K562 (cell line): ENCODE data around the gene CFAP53. TPM values are rescaled to one million over a fixed set of nuclear protein-coding genes. Genes with fewer than 3 reads are reported as not detected.

Experiments
- ATAC-seq: fragments of 200-7000 bp; cut with Tn5 transposase; 3 replicates; pipeline ENCODE4 v1.9.1; 2020; ENCODE audit warnings: moderate library complexity
- Bru-seq: library from RNA; stranded (reverse); fragments of 400-500 nt; gene quantifications from one replicate; lab custom pipeline; 2021; lab: Mats Ljungman, UMichigan
- BruChase-seq, 2 experiments: library from RNA; stranded (reverse); fragments of 400-500 nt; gene quantifications; one replicate each; lab custom pipeline; 2021; lab: Mats Ljungman, UMichigan
- BruUV-seq: library from RNA; stranded (reverse); fragments of 400-500 nt; replicated peaks from 2 replicates; lab custom pipeline; 2021; lab: Mats Ljungman, UMichigan
- CTCF ChIA-PET: fragments of 300-600 bp; formaldehyde crosslinking; extraction: SDS; loops from one replicate; lab custom pipeline; 2021; ENCODE audit warnings: low intra/inter-chr PET ratio; lab: Yijun Ruan, JAX
- POLR2A ChIA-PET: fragments of 300-600, 350-650 bp; sonication (Branson Sonifier 250); formaldehyde crosslinking; extraction: SDS; loops from one replicate; lab custom pipeline; 2021; ENCODE audit warnings: antibody characterized with exemption, inconsistent platforms; lab: Yijun Ruan, JAX
- DNase-seq, 4 experiments: peaks; one replicate each; pipeline versions ENCODE4 v3.0.0 to v3.0.0-alpha.2; 2011 to 2018; ENCODE audit warnings: low spot score in 3 of 4, mixed read lengths in 3 of 4; ENCODE audit errors: extremely low read depth in 1 of 4
- FAIRE-seq: peaks from 2 replicates; lab custom pipeline; 2011; peaks lifted over from hg19 to GRCh38; lab: Jason Lieb, UNC
- H2AFZ ChIP-seq: 2 replicates; pipeline ENCODE4 v1.6.0; 2011; ENCODE audit warnings: low read depth, low read length, control low read depth, inconsistent platforms
- H3K27ac ChIP-seq: fragments of 200-600 bp; 3 replicates; pipeline ENCODE4 v1.8.0; 2011; ENCODE audit warnings: low read depth, mild to moderate bottlenecking, control low read depth, inconsistent platforms, low read length, moderate library complexity, mixed read lengths; ENCODE audit errors: extremely low read depth
- H3K27me3 ChIP-seq, 2 experiments: fragments of 300-600 bp in 1 of 2; 2 replicates in 1 of 2; 3 replicates in 1 of 2; pipeline versions ENCODE4 v1.6.0 to v1.8.0; 2011; ENCODE audit warnings: inconsistent platforms in 2 of 2, low read length in 2 of 2, mild to moderate bottlenecking in 1 of 2, mixed read lengths in 1 of 2, moderate library complexity in 1 of 2; ENCODE audit not compliant: control insufficient read depth in 2 of 2, insufficient read depth in 2 of 2
- H3K36me3 ChIP-seq: fragments of 300-600 bp; 3 replicates; pipeline ENCODE4 v1.8.0; 2011; ENCODE audit warnings: mild to moderate bottlenecking, low read length, inconsistent platforms; ENCODE audit not compliant: control insufficient read depth, insufficient read depth
- H3K4me1 ChIP-seq, 2 experiments: fragments of 200-600 bp in 1 of 2; replicated peaks in 1 of 2; 2 replicates in 1 of 2; 3 replicates in 1 of 2; pipeline versions ENCODE4 v1.5.1 to v1.8.0; 2011; ENCODE audit warnings: inconsistent platforms in 2 of 2, low read length in 2 of 2, mild to moderate bottlenecking in 1 of 2, mixed read lengths in 1 of 2, moderate library complexity in 1 of 2; ENCODE audit not compliant: control insufficient read depth in 2 of 2, insufficient read depth in 2 of 2
- H3K4me2 ChIP-seq: 2 replicates; pipeline ENCODE4 v1.6.1; 2011; ENCODE audit warnings: low read length, control low read depth, inconsistent platforms, mixed read lengths; ENCODE audit not compliant: insufficient read depth
- H3K4me3 ChIP-seq: fragments of 200-600 bp; sonication (generic), shearing (Covaris generic); 2 replicates; pipeline ENCODE4 v1.5.1; 2016; ENCODE audit warnings: control low read depth, inconsistent platforms
- H3K79me2 ChIP-seq: fragments of 200-600 bp; 3 replicates; pipeline ENCODE4 v1.8.0; 2011; ENCODE audit warnings: low read length, inconsistent platforms; ENCODE audit not compliant: control insufficient read depth, insufficient read depth
- H3K9ac ChIP-seq, 2 experiments: 2 replicates each; pipeline versions ENCODE4 v1.6.0 to v1.6.1; 2011; ENCODE audit warnings: low read depth in 2 of 2, low read length in 2 of 2, control low read depth in 1 of 2, inconsistent platforms in 1 of 2, mild to moderate bottlenecking in 1 of 2, mixed read lengths in 1 of 2; ENCODE audit not compliant: insufficient read depth in 1 of 2
- H3K9me1 ChIP-seq: one replicate; pipeline ENCODE4 v1.6.0; 2011; ENCODE audit warnings: inconsistent platforms, mild to moderate bottlenecking, low read length, moderate library complexity; ENCODE audit not compliant: control insufficient read depth, insufficient read depth
- H3K9me3 ChIP-seq: replicated peaks from 2 replicates; pipeline ENCODE4 v1.5.1; 2011; ENCODE audit warnings: low read depth, low read length, inconsistent platforms; ENCODE audit not compliant: control insufficient read depth, insufficient read depth
- H4K20me1 ChIP-seq: replicated peaks from 2 replicates; pipeline ENCODE4 v1.6.1; 2011; ENCODE audit warnings: low read length, inconsistent platforms, mixed read lengths; ENCODE audit not compliant: control insufficient read depth, insufficient read depth
- ATF7 ChIP-seq: fragments of 450-650 bp; IDR thresholded peaks from 2 replicates; pipeline ENCODE4 v1.7.1; 2014; ENCODE audit warnings: mild to moderate bottlenecking, moderate library complexity
- CHD4 ChIP-seq: fragments of 200-600 bp; sonication (generic); IDR thresholded peaks from 3 replicates; pipeline ENCODE4 v1.6.1; 2012; ENCODE audit warnings: low read depth, mild to moderate bottlenecking, mixed read lengths, low read length, inconsistent platforms; ENCODE audit not compliant: insufficient read depth, insufficient replicate concordance, poor library complexity, severe bottlenecking
- MED1 ChIP-seq: sonication (generic); formaldehyde crosslinking; IDR thresholded peaks from 2 replicates; pipeline ENCODE4 v1.8.1; 2023; ENCODE audit warnings: missing genetic modification reagents, borderline replicate concordance
- MYBL2 ChIP-seq, 2 experiments: fragments of 450-650 bp in 1 of 2; sonication (generic) in 1 of 2; formaldehyde crosslinking in 1 of 2; IDR thresholded peaks; 2 replicates each; pipeline versions ENCODE4 v1.6.1 to v1.8.1; 2017 to 2022; ENCODE audit warnings: borderline replicate concordance in 1 of 2, inconsistent platforms in 1 of 2, low read depth in 1 of 2, mild to moderate bottlenecking in 1 of 2, missing genetic modification reagents in 1 of 2, moderate library complexity in 1 of 2
- NONO ChIP-seq, 2 experiments: fragments of 200-400 bp in 1 of 2; fragments of 450-650 bp in 1 of 2; formaldehyde crosslinking in 1 of 2; IDR thresholded peaks; 2 replicates each; pipeline ENCODE4 v1.6.1; 2017; ENCODE audit warnings: low read depth in 2 of 2, mild to moderate bottlenecking in 2 of 2, moderate library complexity in 2 of 2, low read length in 1 of 2
- POLR2G ChIP-seq: fragments of 200-400 bp; formaldehyde crosslinking; IDR thresholded peaks from 2 replicates; pipeline ENCODE4 v1.6.1; 2017; ENCODE audit warnings: low read depth, mild to moderate bottlenecking, antibody characterized with exemption, low read length, moderate library complexity
- ZBTB43 ChIP-seq: sonication (generic); formaldehyde crosslinking; IDR thresholded peaks from 2 replicates; pipeline ENCODE4 v1.8.0; 2023; ENCODE audit warnings: mild to moderate bottlenecking, missing genetic modification reagents
- ZFX ChIP-seq: sonication (generic); formaldehyde crosslinking; IDR thresholded peaks from 2 replicates; pipeline ENCODE4 v1.8.0; 2022; ENCODE audit warnings: mild to moderate bottlenecking, missing genetic modification reagents, moderate library complexity
- ZNF316 ChIP-seq: fragments of 450-650 bp; IDR thresholded peaks from 2 replicates; pipeline ENCODE4 v1.6.1; 2016
- WGBS: fragments of 100-300 bp; shearing (Covaris generic); methylation state at CpG from one replicate; pipeline ENCODE4 v1.1.6; 2016; ENCODE audit warnings: low coverage, mixed read lengths; ENCODE audit not compliant: insufficient coverage; ENCODE audit errors: missing lambda C conversion rate; 5-methylcytosine and 5-hydroxymethylcytosine counted together
- in situ Hi-C: fragments of 300-500 bp; cut with MboI; formaldehyde crosslinking; loops from 4 replicates; pipeline ENCODE4 v1.15.0; 2018; ENCODE audit warnings: inconsistent platforms, mixed read lengths
- intact Hi-C: fragments of 100-400 bp; cut with micrococcal nuclease; formaldehyde crosslinking; loops from 2 replicates; pipeline ENCODE4 v1.14.2; 2022
- long read RNA-seq, 3 experiments: library from polyadenylated mRNA in 2 of 3; library from RNA in 1 of 3; unstranded in 2 of 3; stranded (forward) in 1 of 3; transcript quantifications; one replicate each; pipeline ENCODE4 v2.0.0, GENCODE V29; 2019 to 2022
- polyA minus RNA-seq, 3 experiments: library from RNA; depleted of rRNA, polyadenylated mRNA; stranded (reverse); fragments of >200 nt; gene quantifications; 2 replicates each; pipeline ENCODE4 v1.2.3, GENCODE V29; 2011
- polyA plus RNA-seq, 8 experiments: library from polyadenylated mRNA; depleted of rRNA in 4 of 8; stranded (reverse) in 5 of 8; unstranded in 3 of 8; fragments of >200 nt; fragmentation: Nextera tagmentation in 2 of 8; fragmentation: Illumina TruSeq in 1 of 8; extraction: Ambion mirVana in 2 of 8; extraction: Trizol in 1 of 8; gene quantifications; 2 replicates each; pipeline versions ENCODE4 v1.2.1 to v1.2.3, GENCODE V29; 2011 to 2014; ENCODE audit warnings: inconsistent platforms in 1 of 8, missing spikeins in 1 of 8
- total RNA-seq, 7 experiments: library from RNA; depleted of rRNA in 6 of 7; stranded (reverse); fragments of >200 nt in 6 of 7; fragmentation: Illumina TruSeq in 2 of 7; extraction: Trizol in 2 of 7; gene quantifications; 2 replicates each; pipeline versions ENCODE4 v1.2.1 to v1.2.3, GENCODE V29; 2011 to 2021; ENCODE audit warnings: low replicate concordance in 1 of 7
- TF ChIP-seq, protein P1 (sequence below): IDR thresholded peaks from 2 replicates; pipeline ENCODE4 v1.6.1; 2012; ENCODE audit warnings: low read depth, low read length, improper control_type of control experiment, borderline replicate concordance

CFAP53 gene, protein sequence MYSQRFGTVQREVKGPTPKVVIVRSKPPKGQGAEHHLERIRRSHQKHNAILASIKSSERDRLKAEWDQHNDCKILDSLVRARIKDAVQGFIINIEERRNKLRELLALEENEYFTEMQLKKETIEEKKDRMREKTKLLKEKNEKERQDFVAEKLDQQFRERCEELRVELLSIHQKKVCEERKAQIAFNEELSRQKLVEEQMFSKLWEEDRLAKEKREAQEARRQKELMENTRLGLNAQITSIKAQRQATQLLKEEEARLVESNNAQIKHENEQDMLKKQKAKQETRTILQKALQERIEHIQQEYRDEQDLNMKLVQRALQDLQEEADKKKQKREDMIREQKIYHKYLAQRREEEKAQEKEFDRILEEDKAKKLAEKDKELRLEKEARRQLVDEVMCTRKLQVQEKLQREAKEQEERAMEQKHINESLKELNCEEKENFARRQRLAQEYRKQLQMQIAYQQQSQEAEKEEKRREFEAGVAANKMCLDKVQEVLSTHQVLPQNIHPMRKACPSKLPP
- total RNA-seq (2011; cell fraction: chromatin; rRNA removed; ENCODE audit: low replicate concordance) = 4.0 and 14.5 TPM in 2 replicates
- total RNA-seq (2011; cell fraction: nucleolus; rRNA removed) = 1.5 and 2.2 TPM in 2 replicates
- total RNA-seq (2011; cell fraction: nucleoplasm; rRNA removed) = 2.4 and 3.8 TPM in 2 replicates
- 0.50 and 0.94 TPM in 2 replicates for total RNA-seq (2014; rRNA removed)
- 1.1 and 1.2 TPM in 2 replicates for total RNA-seq (2014; rRNA removed; fragmentation: Illumina TruSeq; extraction: Trizol)
- total RNA-seq (2015; rRNA removed; fragmentation: Illumina TruSeq; extraction: Trizol) = 1.2 and 1.6 TPM in 2 replicates
- 0.60 and 0.87 TPM in 2 replicates for total RNA-seq (2021)
- 1.4 and 2.2 TPM in 2 replicates for polyA plus RNA-seq (2011; rRNA removed)
- 0.09 and 0.63 TPM in 2 replicates for polyA plus RNA-seq (2011; cell fraction: cytosol; rRNA removed)
- polyA plus RNA-seq (2011; cell fraction: nucleus; rRNA removed) = 4.1 and 5.0 TPM in 2 replicates
- 1.2 and 2.6 TPM in 2 replicates for polyA plus RNA-seq (2012)
- 1.1 and 1.6 TPM in 2 replicates for polyA plus RNA-seq (2014; fragmentation: Illumina TruSeq; extraction: Trizol)
- polyA plus RNA-seq (2014; fragmentation: Nextera tagmentation; extraction: Ambion mirVana) = under 1 TPM; 0.21 to 0.23 TPM
- 1.9 TPM in 2 replicates for polyA plus RNA-seq (2014; rRNA removed)
- polyA minus RNA-seq (2011; rRNA and poly(A)+ RNA removed) = 1.3 and 1.9 TPM in 2 replicates
- polyA minus RNA-seq (2011; cell fraction: cytosol; rRNA and poly(A)+ RNA removed) = not detected in 2 replicates
- polyA minus RNA-seq (2011; cell fraction: nucleus; rRNA and poly(A)+ RNA removed) = 1.2 and 1.3 TPM in 2 replicates
- Bru-seq, nascent RNA = percentile 50 among the genes with signal in this experiment
- BruChase-seq, experiment 1, labeled RNA remaining after a 2-hour chase = percentile 59 among the genes with signal in this experiment
- percentile 63 among the genes with signal in this experiment for BruChase-seq, experiment 2, labeled RNA remaining after a 6-hour chase
- long read RNA-seq, experiment 1, partial matches to known transcripts = 0 of 15 reads
- long read RNA-seq, experiment 1, other reads (novel, unspliced or antisense) = 15 of 15 reads
- long read RNA-seq, experiment 2, partial matches to known transcripts = 0 of 4 reads
- long read RNA-seq, experiment 2, other reads (novel, unspliced or antisense) = 4 of 4 reads
- long read RNA-seq, experiment 3 = 0 reads

- H3K4me3 ChIP-seq = no peak within 1 kb of the TSS
- H3K9ac ChIP-seq = no peak within 1 kb of the TSS
- H3K79me2 ChIP-seq = no peaks in the 10 kb centered on the region
- no peak for FAIRE-seq
- H3K4me2 ChIP-seq = no peak within 1 kb of the TSS
- ChIA-PET POLR2A (interaction anchor here (0.9 to 1.1 kb wide), 2 partner anchors 15 to 41 kb away, joined by 3 read pairs; partner anchors contain the start of gene MBD1), CTCF (no interaction called here)
- peaks cover 0 to 5% of the 10 kb centered on the region in 2 experiments; a peak in 1 of 5 replicates for H3K4me1 ChIP-seq
- no peaks in the 10 kb centered on the region for H3K27me3 ChIP-seq
- peaks cover 11% of the 10 kb centered on the region for H3K9me3 ChIP-seq
- in situ Hi-C loops (no loop called here), intact Hi-C loops (no loop called here)
- peaks cover 40% of the 10 kb centered on the region for H3K36me3 ChIP-seq
- no peak within 1 kb of the TSS for H3K27ac ChIP-seq
- H4K20me1 ChIP-seq = no peaks in the 10 kb centered on the region
- DNase-seq = no peak
- H2AFZ ChIP-seq = no peak within 1 kb of the TSS
- no peaks in the 10 kb centered on the region for H3K9me1 ChIP-seq
- ATAC-seq = no peak
- 96% methylated on average over 19 of the region's 37 CpGs for WGBS
- no TSS peak for BruUV-seq
- TF ChIP-seq NONO (IDR thresholded peaks at IDR 0.05; ENCODE audit: low read depth in 2 of 2, low read length in 1 of 2) = no peak
- peak; percentile 52; the same call in 1 of the 2 replicates for TF ChIP-seq POLR2G
- TF ChIP-seq ZFX (CRISPR knock-in tag) = no peak
- no peak for TF ChIP-seq MED1 (CRISPR knock-in tag)
- no peak for TF ChIP-seq CHD4
- TF ChIP-seq, protein P1, sequence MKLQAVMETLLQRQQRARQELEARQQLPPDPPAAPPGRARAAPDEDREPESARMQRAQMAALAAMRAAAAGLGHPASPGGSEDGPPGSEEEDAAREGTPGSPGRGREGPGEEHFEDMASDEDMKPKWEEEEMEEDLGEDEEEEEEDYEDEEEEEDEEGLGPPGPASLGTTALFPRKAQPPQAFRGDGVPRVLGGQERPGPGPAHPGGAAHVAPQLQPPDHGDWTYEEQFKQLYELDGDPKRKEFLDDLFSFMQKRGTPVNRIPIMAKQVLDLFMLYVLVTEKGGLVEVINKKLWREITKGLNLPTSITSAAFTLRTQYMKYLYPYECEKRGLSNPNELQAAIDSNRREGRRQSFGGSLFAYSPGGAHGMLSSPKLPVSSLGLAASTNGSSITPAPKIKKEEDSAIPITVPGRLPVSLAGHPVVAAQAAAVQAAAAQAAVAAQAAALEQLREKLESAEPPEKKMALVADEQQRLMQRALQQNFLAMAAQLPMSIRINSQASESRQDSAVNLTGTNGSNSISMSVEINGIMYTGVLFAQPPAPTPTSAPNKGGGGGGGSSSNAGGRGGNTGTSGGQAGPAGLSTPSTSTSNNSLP = no peak
- TF ChIP-seq ZBTB43 (CRISPR knock-in tag) = no peak
- no peak for TF ChIP-seq ZNF316
- TF ChIP-seq ATF7 = no peak
- TF ChIP-seq MYBL2 (IDR thresholded peaks at IDR 0.05; ENCODE audit: low read depth) = no peak
- TF ChIP-seq MYBL2 (CRISPR knock-in tag; IDR thresholded peaks at IDR 0.05; ENCODE audit: borderline replicate concordance) = no peak
Measured at GRCh38 chr18:50266248-50266704, at the start of gene CFAP53. TSS of gene CFAP53 (minus strand) at chr18:50266495. CDS start at chr18:50266404, 91 bp downstream.
